NCI-H345 treated with DMSO at 0.1 percent for 48 hours (cell line): ENCODE results near the gene ZNF136.

Experiments
- DNase-seq: peaks from one replicate; lab custom pipeline; 2025; ENCODE audit not compliant: unreplicated experiment; lab: John Stamatoyannopoulos, UW

Gene ZNF136

DNA sequence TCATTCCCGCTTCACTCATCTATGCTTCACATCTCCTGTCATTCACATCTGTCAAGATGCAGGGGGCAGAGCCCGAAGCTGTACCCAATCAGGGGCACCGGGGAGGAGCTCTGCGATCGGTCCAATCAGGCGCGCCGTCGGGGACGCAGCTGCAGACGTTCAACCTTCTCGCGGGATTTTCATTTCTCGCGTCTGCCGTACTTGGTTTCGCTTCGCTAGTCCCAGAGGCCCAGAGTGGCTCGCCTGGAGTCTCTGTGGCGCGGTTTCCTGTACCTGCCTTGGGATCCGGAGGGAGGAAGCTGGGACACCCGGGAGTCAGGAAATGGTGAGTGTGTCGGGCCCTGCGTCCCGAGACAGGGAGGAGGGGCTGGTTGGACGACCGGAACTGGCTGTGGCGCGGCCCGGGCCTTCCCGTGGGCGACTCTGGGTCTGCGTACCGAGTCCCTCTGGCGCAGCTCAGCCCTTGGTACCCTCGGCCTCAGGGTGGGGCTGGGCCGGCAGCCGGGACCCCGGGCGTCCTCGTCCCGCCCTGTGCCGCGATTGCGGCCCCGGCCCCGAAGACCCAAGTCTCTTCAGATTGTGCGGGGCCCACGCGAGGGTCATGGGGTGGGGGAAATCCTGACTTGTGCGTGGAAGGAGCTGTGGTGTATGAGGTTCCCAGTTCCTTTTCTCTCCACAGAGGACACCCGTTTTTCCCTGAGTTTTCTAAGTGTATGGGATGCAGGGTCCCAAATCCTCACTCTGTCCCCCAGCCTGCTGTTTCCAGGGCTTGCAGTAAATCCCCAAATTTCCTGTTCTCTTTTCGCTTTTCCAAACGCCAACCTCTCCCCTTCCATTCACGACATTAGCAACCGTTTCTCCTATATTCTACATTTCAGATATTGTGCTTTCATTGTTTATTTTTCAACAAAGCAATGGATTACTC is at the start of gene ZNF136:
Gene ZNF136, plus strand, starts transcription at position 215 of the 925 bp plus-strand sequence. Its CDS starts 108 bp downstream, at position 323.
- peak; percentile 53 for DNase-seq

DNA sequence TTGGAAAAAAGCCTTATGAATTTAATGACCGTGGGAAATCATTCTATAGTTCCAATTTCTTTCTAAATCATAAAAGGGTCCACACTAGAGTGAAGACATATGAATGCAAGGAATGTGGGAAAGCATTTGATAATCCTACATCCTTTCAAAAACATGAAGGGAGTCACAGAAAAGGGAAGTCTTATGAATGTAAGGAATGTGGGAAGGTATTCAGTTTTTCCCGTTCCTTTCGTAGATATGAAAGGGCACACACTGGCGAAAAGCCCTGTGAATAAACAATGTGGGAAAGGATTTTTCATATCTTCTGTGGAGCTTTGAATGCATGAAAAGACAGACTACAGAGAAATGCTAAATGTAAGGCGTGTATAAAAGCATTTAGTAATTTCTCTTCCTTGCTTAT is 49.8 kb upstream of the ZNF136 start:
- DNase-seq: no peak

DNA sequence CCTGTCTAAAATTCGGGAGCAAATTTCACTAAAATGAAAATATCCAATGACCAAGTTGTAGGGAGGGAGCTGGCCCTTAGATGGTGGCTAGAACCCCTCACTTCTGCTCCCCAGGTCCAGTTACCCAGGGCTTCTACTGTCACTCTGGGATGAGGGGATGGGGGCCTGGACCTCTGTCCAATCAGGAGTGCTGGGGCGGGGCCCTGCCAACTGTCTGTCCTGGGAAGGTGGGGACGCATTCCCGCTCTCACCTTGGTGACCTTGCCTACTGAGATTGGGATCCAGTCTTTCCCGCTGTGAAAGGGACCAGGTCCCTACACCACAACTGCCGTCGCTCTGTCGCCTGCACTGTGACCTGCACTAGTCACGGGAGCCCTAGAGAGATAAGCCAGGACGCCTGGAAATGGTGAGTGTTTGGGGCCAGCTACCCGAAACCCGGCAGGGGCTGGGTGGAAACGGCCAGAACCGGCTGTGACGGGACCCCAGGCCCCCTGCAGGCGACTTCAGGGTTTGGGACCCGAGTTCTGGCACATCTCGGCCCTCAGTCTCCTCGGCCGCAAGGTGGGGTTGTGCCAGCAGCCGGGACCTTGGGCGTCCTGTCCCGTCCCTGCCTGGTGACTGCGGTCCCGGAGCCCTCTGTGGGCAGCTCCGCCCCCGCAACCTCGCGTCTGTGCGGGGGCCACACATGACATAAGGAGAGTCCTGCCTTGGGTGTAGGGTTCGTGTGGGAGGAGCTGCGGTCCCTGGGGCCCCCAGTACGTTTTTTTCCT is 45.5 kb upstream of the ZNF136 start:
- DNase-seq: no peak

DNA sequence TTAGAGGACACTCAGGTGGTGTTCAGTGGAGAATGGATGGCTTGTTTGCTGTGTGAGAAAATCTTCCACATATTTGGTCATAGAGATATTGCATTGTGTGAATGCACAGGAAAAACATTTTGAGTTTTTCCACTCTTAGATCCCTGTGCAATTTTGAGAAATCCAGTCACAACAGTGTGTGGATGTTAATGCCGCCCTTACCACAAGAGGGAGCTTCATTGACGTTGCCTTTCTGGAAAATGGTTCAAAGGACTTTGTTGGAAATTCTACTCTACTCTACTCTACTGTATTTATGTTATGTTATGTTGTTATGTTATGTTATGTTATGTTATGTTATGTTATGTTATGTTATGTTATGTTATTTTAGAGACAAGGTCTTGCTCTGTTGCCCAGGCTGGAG is 36.2 kb upstream of the ZNF136 start:
- DNase-seq: no peak

DNA sequence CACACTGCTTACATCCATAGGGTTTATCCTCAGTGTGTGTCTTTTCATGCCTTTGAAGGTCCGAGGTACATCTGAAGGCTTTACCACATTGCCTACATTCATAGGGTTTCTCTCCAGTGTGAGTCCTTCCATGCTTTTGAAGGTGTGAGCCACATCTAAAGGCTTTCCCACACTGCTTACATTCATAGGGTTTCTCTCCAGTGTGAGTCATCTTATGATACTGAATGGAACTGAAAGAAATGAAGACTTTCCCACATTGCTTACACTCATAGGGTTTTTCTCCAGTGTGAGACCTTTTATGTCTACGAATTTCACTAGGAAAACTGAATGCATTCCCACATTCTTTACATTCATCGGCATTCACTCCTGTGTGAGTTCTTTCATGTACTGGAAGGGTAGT is 29.8 kb upstream of the ZNF136 start:
- DNase-seq: no peak

DNA sequence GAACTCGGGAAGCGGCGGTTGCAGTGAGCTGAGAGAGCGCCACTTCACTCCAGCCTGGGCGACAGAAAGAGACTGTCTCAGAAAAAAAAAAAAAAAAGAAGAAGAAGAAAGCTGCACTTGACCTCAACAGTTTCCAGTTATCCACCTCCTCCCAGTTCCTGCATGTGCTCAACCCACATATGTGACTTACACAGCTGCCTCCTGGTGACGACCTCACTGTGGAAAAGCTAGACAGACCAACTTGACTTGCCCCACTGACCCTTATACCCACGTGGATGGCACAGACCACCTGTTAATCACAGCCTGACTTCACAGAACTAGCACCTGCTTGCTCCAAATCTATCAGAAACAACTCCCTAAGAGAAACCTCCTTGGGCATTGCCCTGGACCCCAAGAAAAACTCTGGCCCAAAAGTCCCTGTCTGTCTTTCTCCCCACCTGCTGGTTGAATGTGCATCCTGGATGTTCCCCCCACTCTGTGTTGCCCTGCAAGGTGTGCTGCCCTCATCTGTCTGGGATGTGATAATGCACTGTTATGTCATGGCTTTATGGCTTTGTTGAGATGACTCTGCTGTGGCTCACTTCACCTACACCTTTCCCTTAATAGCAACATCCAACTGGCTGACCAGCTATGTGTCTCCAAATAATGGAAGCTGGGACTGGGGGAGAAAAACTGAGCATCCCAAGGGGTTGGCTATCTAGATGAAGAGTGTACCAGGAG is 25.5 kb upstream of the ZNF136 start:
- DNase-seq: no peak

DNA sequence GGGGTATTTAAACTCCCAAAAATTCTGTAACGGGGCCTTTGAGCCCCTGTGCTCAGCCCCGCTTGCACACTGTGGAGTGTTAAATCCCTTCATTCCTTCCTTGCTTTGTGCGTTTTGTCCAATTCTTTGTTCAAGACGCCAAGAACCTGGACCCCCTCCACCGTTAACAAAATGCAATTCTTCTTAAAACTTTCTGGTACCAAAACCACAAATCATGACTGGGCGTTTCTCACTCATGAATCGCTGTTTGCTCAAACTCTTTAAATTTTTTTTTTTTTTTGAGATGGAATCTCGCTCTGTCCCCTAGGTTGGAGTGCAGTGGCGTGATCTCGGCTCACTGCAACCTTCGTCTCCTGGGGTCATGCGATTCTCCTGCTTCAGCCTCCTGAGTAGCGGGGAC is 23.6 kb upstream of the ZNF136 start:
- DNase-seq: no peak

DNA sequence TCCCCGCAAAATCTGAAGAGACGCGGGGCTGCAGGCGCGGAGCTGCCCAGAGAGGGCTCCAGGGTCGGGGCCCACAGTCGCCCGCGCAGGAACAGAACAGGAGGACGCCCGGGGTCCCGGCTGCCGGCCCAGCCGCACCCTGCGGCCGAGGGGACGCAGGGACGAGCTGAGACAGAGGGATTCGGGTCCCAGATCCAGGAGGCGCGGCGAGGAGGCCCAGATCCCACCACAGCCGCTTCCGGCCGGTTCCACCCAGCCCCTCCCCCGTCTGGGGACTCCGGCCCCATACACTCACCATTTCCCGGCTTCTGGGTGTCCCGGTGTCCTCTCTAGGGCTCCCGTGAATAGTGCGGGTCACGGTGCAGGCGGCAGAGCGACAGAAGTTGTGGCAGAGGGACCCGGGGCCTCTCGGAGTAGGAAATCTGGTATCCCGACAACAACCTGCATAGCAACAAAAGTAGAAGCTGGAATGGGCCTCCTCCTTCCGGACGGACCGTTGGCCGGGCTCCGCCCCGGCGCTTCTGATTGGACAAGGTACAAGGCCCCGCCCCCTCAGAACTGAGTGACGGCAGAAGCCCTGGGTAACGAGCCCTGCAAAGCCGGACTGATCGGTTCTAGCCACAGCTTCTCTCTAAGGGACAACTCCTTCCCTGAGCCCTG is 22.9 kb upstream of the ZNF136 start, which contains the start of gene ZNF20:
Gene ZNF20, minus strand, starts transcription at position 466 of the 660 bp plus-strand sequence. Its CDS starts 168 bp downstream, at position 298.
- peak; percentile 45 for DNase-seq

DNA sequence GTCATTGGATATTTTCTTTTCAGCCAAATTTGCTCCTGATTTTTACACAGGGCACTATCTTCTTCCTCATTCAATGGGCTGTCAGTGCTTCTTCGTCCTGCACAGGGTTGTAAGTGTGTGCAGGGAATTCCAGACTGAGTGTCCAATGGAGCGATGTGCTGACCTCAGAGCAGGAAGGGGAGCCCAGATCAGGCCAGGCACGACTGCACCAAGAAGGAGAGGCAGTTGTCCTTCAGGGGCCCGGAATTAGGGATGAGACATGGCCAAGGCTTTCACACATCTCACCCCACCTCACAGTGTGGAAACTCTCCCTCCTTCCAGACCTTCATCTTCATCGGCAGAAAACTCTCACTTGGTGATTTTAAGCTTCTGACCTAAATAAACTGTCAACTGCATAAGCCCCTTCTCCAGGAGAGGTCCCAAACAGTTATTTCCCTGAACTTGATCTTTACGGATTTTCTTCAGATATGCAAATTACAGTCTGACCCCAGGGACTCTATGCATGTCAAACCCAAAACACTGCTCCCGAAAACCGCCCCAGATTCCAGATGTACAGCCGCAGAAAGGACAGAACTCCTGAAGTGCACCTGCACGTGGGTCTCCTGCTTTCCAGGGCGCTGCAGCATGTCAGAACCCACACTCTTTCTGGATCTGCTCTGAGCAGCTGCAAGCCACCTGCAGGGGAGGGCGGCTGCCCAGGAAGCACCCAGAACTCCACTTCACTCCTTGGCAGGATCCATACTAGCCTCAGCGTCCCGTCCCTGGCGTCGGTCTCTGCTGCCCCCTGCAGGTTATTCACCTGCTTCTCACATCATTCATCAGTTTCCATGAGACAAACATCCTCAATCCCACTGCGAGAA is 22.1 kb upstream of the ZNF136 start:
- DNase-seq: peak; percentile 32

DNA sequence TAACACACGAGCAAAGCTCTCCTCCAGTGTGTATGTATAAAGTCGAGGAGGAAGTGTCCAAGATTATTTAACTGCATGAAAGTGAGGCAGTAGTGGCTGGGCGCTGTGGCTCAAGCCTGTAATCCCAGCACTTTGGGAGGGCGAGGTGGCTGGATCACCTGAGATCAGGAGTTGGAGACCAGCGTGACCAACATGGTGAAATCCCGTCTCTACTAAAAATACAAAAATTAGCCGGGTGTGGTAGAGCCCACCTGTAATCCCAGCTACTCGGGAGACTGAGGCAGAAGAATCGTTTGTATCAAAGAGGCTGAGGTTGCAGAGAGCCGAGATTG is 21.5 kb upstream of the ZNF136 start:
- no peak for DNase-seq

DNA sequence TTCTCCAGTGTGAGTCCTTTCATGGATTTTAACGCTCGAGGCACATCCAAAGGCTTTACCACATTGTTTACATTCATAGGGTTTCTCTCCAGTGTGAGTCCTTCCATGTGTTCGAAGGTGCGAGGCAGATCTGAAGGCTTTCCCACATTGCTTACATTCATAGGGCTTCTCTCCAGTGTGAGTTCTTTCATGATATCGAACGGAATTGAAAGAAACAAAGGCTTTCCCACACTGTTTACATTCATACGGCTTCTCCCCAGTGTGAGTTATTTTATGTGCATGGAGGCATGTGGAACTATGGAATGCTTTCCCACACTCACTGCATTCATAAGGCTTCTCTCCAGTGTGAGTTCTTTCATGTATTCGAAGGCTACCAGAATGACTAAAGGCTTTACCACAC is 17.5 kb upstream of the ZNF136 start:
- DNase-seq: no peak

DNA sequence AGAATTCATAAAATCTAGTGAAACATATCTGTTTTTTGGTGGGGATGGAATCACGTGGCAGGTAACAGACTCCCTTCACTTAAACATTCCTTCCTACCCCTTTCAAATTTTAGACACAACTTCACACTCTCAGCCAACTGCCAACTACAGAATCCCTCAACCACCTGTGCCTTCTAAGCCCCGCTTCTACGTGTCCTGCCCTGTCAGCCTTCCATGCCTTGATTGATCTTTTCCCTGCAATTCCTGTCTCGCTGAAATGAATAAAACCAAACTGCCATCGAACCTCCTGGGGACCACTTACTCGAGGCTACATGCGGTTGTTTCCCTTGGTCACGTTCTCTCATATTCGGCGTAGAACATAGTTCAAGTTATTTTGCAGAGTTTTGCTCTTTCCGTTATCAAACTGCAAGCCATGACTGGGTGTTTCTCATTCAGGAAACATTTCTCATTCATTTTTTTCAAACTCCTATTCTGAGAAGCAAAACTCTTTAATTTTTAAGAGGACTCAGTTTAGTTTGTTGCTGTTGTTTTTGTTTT is 7.5 kb upstream of the ZNF136 start:
- DNase-seq: no peak

DNA sequence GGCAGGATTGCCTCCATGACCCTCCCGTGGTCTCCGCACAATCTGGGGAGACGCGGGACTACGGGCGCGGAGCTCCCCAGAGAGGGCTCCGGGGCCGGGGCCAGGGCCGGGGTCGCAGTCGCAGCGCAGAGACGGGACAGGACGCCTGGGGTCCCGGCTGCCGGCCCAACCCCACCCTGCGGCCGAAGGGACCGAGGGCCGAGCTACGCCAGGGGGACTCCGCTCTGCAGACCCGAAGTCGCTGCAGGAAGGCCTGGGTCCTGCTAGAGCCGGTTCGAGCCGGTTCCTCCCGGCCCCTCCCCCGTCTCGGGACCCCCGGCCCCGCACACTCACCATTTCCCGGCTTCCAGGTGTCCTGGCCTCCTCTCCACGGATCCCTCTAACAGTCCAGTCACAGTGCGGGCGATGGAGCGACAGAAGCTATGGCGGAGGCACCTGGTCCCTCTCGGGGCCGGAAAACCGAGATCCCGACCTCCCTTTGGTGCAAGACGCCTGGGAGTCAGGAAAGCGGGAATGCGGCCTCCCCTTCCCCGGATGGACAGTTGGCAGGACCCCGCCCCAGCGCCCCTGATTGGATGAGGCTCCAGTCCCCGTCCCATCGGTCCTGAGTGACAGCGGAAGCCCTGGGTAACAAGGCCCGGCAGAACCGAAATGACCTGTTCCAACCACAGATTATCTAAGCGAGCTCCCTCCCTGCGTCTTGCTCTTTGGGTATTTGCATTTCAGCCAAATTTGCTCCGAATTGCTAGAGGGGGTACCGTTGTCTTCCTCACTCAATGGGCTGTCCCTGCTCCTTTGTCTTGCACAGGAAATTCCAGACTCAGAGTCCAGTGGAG is 6.5 kb upstream of the ZNF136 start, which contains the start of gene ZNF625:
Gene ZNF625, minus strand, starts transcription at position 512 of the 836 bp plus-strand sequence. Its CDS starts 176 bp downstream, at position 336.
- peak; percentile 44 for DNase-seq

DNA sequence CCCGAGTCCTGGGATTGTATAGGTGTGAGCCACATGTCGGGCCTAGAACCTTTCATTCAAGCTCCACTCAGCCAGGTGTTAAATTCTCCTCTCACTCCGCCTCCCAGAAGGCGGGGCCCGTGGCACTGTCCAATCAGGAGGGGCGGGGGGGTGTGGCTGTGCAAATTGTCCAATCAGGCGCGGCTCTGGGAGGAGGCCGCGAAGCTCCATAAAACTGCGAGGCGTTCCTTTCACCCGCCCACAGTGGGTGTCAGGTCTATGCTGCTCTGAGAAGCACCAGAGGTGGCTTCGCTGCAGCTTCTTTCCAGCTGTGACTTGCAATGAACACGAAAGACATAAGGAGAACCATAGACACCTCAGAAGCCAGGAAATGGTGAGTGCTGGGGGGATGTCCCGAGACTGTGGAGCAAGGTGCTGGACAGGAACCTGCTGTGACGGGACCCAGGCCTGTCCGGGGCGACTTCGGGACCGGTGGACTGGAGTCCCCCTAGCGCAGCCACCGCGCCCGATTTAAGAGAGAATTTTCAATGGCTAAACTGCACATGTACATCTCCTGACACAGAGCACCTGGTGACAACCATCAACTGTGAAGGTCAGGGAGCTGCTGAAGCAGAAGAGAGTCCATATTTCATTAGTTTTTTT is 3.0 kb upstream of the ZNF136 start:
- no peak for DNase-seq

DNA sequence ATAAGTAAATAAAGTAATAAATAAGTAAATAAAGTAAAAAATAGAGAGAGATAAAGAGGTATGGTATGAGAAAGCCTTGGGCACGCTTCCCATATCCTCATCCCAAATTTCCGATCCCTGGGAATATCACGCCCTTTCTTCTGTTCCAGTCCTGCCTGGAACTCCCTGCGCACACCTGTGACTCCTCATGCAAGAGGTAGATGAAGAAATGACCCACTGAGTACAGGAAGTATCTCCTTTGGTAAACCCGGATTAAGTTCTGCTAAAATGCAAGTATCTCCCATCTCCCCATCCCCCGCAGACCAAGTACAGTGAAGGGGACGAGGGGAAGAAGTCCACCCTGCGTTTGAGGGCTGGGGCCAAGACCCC is 399 bp upstream of the ZNF136 start:
- no peak for DNase-seq

DNA sequence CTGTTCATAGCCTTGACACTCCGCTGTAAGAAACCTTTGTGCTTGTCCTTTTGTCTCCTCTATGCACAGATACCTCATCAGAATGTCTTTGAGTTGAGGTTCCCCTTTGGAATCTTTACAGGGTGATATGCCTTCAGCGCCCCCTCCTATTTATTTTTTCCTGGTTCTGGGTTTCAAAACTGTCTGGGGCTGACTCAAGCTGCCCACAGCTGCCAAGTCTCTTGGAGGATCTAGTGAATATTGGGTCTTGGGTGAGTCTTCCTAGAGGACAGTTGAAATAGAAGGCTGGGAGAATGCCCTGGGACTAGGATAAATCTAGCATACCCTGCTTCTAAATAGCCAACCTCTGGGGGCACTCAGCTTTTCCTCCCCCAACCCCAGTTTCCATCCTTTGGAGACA is 930 bp downstream of the ZNF136 start:
- DNase-seq: no peak

DNA sequence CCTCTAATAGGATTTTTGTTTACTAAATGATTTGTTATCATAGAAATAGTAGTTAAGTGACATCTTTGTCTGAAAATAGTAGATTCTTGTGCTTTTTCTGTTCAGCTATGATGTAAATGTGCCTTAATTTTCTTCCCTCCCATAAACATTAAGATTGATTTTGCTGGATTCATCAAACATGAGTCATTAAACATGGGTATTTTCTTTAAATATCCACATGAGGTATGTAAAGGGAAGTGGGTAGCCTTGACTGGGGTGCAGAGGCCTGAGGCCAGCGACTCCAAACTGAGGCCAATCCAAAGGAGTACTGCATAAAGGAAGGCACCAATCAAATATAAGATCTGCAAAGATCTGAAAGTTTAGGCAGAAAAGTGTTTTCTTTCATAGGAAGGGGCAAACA is 3.7 kb downstream of the ZNF136 start:
- DNase-seq: no peak

DNA sequence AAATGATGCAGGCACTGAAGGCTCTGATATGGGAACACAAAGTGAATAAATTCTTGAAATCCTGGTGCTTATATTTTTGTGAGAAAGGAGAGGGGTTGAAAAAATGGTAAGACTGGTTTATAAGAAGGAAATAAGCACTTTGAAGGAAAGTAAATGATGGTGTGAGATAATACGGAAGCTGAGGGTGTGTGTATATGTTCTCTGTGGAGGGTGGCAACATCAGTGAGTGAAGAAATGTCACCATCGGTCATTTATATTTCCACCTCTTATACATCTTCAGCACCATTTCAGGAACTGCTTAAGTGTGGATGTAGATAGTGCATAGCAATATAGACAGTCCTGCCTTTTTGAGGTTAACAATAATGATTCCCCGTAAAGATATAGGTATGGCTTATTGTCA is 17.5 kb downstream of the ZNF136 start:
- DNase-seq: no peak
